Left forelimb (tissue), 1 donor: Measurements from ENCODE around the gene FXYD2.
"Not testable (repeated sequence)": the region's sequence is repeated elsewhere in the genome, so short reads cannot be mapped to it uniquely, and the experiment has no call there.

Source experiments
- DNase-seq: peaks from one replicate; pipeline ENCODE4 v3.0.0-alpha.2; 2018; ENCODE audit warnings: low spot score

FXYD2 gene

GRCh38 chr11:117824571-117825537, at the start of gene FXYD2:
Gene FXYD2, minus strand, starts transcription at chr11:117824744. Its CDS starts 66 bp downstream, at chr11:117824678.
- DNase-seq, result peak; percentile 53

DNA sequence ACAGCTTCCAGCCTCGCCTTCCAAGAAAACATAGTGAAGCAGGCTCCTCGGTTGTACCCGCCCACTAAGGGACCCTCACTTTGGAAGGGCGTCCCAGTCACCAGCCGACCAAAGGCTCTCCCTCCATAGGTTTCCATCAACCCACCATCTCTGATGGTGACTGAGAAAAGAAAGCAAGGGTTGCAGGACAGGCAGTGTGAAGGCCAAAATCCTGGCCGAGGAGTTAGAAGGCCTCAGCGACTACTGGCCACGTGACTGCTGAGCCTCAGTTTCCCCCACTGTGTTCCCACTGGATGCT, 49.2 kb upstream of the FXYD2 start:
- DNase-seq, result peak; percentile 40

DNA sequence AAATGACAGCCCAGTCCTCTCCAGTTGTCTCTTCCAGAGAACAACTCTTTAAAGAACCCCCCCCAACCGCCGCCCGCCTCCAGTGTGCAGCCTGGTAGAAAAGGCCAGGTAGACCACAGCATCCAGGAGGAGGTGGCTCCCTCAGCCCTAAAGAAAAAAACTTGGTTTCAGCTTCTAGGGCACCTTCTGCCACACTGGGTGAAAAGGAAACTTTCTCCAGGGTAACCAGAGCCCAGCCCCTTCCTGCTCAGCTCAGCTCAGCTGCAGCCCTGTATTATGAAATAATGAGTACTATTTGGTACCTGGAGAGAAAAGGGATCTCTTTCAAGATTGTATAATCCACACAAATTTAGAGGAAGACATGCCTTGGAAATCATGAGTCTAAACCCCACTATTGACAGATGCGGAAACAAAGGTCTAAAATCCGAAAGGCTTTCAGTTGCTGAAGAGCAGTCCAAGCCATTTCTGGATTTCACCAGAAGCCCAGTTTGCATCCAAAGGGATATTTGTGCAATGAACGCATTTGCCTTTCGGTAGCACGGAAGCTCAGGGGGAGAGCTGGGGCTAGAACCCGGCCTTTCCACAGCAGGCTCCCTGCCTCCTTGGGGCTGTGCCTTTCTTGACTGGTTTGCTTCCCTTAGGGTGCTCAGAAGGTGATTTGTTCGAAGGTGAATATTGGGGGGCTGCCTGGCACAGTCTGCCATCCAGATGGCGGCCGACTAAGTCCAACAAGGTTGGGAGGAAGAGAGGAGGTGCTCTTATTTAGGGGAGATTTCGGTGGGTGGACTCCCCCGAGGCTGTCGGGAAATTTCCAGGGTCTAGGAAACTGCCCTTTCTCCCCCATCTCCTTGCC, 48.7 kb upstream of the FXYD2 start:
- no peak for DNase-seq

DNA sequence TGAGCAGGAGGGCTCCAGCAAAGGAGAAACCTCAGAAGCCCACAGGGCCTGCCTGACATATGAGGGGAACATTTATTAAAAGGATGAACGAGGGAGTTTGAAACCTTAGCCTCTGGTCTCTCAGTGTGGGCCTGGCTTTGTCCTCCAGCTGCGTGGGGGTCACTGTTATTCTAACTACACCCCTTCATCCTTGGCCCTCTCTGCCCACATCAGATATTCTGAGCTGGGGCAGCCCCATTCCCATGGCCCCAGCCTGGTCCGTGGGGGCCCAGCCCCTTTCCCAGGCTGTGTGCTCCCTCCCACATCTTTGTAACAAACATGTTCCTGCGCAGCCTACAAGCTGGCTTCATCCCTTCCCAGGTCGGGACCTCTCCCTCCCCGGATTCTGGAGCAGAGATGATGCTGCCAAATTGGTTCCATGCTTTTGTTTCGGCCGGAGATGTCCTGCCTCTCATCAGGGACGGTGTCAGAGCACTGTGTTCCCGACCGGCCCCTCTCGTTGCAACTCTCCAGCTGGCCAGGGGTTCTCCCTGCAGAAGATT, 47.9 kb upstream of the FXYD2 start:
- peak; percentile 47 for DNase-seq

DNA sequence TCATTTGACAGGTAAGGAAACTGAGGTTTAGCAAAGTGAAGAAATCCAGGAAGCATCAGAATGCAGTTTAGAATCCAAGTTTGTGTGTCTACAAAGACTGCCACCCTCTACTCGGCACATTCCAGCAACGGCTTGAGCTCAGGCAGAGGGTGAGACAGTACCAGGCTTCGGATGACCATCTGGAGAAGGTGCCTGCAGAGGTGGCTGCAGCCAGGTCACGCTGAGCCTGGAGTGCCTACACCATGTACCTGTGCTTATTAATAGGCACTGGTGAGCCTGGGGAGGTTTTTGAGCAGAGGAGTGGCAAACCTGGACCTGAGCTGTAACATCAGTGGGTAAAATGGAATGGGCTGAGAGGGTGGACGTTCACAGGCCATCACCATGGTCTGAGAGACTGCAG, 47.2 kb upstream of the FXYD2 start:
- peak; percentile 40 for DNase-seq

DNA sequence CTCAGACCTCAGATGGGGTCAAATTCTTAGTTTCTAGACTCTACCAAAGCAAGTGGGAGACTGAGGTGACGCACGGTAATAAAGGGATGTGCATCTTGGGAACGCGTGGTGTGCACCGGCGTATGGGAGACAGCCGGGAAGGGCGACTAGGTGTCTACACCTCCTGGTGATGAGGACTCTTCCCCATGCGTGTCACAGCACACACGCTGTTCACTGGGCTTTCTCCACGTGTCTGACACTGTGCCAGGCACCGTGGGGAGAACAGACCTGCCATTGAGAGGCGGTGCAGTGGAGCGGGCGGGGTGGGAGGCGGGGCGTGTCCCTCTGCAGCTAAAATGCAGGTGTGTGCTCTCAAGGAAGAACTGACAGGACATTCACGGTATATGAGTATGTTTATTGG, 46.6 kb upstream of the FXYD2 start:
- no peak for DNase-seq

DNA sequence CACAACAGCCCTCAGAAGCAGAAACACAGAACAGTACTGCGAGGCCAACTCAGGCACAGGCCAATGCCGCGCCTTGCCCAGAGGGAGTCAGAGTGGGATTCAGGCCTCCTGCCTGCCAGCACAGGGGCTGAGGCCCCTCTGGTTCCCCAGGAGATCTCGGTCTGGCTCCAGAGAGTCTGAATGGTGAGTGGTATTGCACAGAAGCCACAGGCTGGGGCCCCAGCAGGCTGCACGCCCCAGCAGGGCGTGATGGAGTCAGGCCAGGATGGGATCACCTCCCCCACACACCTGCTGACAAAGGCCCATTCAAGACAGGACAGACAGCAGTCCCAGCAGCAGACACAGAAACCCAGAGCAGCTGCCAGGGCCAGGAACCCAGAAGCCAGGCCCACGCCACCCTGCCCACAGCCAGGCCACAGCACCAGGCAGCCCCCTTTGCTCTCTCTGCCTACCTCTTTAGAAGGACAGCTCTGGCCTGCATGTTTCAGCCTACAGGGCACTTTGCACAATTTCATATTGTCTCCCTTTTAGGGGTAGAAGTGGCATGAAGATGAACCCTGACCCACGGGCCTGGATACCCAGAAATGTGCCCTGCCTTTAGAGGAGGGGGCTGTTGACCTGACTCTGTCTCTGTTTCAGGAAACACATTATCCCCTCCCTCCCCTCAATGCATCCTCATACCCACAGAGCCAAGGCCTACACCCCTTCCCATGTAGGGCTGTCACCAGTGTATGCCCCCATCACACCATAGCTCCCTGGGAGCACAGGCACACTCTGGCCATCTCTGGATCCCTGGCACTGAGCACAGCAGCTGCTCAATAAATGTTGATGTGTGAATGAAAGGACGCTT, 45.8 kb upstream of the FXYD2 start:
- DNase-seq, result peak; percentile 66

GRCh38 chr11:117869604-117870003, 45.1 kb upstream of the FXYD2 start:
- peak; percentile 40 for DNase-seq

GRCh38 chr11:117868815-117869561, 44.4 kb upstream of the FXYD2 start:
- DNase-seq, result peak; percentile 51

- DNase-seq, result no peak
These were observed 43.5 kb upstream of the FXYD2 start for GRCh38 chr11:117868088-117868487.

- DNase-seq, result peak; percentile 52
These were observed 42.0 kb upstream of the FXYD2 start for GRCh38 chr11:117866526-117866925.

GRCh38 chr11:117865546-117865945, 41.0 kb upstream of the FXYD2 start:
- DNase-seq, result not testable (repeated sequence)

- no peak for DNase-seq
These were observed 38.8 kb upstream of the FXYD2 start for GRCh38 chr11:117863383-117863782.

DNA sequence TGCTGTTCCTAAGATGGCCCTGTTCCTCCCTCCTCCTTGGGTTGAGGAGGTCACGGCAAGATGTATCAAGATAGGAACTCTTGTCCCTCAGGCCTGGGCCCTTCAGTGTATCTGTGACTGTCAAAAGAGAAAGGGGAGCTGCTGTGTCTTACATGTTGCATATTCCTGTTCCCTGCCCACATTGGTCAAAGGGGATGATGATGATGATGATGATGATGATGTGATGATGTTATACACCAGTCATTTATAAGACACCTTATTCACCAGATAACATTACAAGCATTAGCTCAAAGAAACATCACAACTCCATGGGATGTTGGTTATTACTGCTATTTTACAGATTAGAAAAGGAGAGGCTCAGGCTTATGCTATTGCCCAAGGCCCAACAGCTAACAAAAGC, 38.2 kb upstream of the FXYD2 start:
- DNase-seq, result peak; percentile 37

DNA sequence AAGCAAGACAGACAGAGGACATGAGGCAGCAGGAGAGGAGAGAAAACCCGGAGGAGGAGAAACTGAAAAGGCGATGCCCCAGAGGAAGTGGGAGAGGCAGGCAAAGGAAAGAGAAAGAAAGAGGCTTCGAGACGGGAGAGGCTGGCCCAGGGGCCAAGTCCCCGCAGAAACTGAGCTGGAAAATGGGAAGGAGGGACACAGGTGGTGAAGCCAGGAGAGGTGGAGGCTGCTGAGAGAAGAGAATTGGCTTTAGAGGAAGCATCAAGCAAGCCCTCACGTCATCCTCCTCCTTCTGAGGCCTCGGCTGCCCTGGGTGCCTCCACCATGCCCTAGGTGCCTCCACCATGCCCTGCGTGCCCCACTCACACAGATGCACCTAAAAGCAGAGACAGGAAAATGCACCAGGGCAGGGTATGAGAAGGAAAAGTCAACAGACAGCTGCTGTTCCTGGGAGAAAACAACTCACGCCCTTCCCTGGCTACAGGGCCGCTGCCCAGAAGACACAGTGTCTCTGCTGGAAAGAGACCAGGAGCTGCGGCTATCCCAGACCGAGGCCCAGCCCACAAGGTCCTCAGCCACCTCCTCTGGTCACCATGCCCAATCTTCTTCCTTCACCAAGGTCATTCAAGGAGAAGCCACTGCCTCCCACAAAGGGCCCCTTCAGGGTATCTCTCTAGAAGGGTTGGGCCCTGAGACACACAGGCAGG, 37.6 kb upstream of the FXYD2 start:
- peak; percentile 63 for DNase-seq

- DNase-seq, result peak; percentile 71
These were observed 36.8 kb upstream of the FXYD2 start for GRCh38 chr11:117861151-117862018.

GRCh38 chr11:117860139-117860538, 35.6 kb upstream of the FXYD2 start:
- peak; percentile 51 for DNase-seq

DNA sequence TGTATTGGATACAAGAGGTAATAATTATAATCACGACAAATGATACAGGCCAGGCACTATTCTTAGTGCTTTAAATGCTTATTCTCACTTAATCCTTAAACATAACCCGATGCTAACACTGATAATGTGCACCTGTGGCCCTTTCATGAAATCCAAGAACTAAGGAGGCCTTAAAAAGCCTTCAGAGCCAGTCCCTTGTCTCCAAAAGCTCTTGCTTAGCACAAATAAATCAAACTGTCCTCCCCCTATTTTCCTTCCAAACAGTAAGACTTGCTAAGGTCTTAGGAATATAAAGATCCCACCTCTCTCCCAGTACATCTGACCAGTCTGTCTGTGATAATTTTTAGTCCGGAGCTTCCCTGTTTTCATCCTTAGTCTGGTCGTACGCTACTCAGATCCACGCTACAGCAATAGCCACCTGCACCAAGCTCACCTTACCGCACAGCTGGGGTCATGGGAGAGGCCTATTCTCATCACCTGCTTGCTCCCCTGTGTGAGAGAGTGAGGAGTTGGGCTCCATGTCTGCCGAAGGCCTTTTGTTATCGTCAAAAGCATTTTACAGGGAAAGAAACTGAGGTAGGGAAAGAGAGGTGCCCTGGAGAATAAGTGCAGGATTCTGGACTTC, 35.1 kb upstream of the FXYD2 start:
- DNase-seq, result peak; percentile 25

- DNase-seq, result peak; percentile 54
These were observed 34.5 kb upstream of the FXYD2 start for GRCh38 chr11:117859061-117859460.
